Measurements from ENCODE around the gene DOK7.
A peak's percentile ranks its signal among the peaks of the same experiment; 100 is the strongest.

DOK7 gene

GRCh38 chr4:3427706-3428446 is 35.2 kb upstream of the DOK7 start:
- no peak for DNase-seq

- DNase-seq = no peak
Measured at GRCh38 chr4:3429651-3430050, 33.5 kb upstream of the DOK7 start.

- DNase-seq = no peak
Measured at GRCh38 chr4:3430524-3430923, 32.6 kb upstream of the DOK7 start.

GRCh38 chr4:3431446-3431993 is 31.6 kb upstream of the DOK7 start:
- no peak for DNase-seq

- DNase-seq = no peak
Measured at GRCh38 chr4:3432381-3432790, 30.7 kb upstream of the DOK7 start.

GRCh38 chr4:3433138-3433869 is 29.8 kb upstream of the DOK7 start:
- DNase-seq = no peak

- no peak for DNase-seq
Measured at GRCh38 chr4:3434881-3435685, 28.0 kb upstream of the DOK7 start.

GRCh38 chr4:3435686-3435956 is 27.5 kb upstream of the DOK7 start:
- no peak for DNase-seq

GRCh38 chr4:3436048-3436797 is 26.9 kb upstream of the DOK7 start:
- no peak for DNase-seq

- peak; percentile 27 for DNase-seq
Measured at GRCh38 chr4:3436798-3437581, 26.1 kb upstream of the DOK7 start.

GRCh38 chr4:3437582-3437936 is 25.5 kb upstream of the DOK7 start:
- no peak for DNase-seq

- DNase-seq = no peak
Measured at GRCh38 chr4:3437998-3438846, 24.9 kb upstream of the DOK7 start.

- no peak for DNase-seq
Measured at GRCh38 chr4:3438847-3439180, 24.3 kb upstream of the DOK7 start.

- DNase-seq = no peak
Measured at GRCh38 chr4:3439391-3439790, 23.7 kb upstream of the DOK7 start.

GRCh38 chr4:3440011-3440410 is 23.1 kb upstream of the DOK7 start:
- DNase-seq = no peak

GRCh38 chr4:3440979-3441500 is 22.1 kb upstream of the DOK7 start:
- DNase-seq = no peak

- no peak for DNase-seq
Measured at GRCh38 chr4:3441501-3442459, 21.3 kb upstream of the DOK7 start, which contains the start of gene HGFAC. Gene HGFAC, plus strand, starts transcription at chr4:3441968. Its CDS starts 34 bp downstream, at chr4:3442002.

GRCh38 chr4:3442460-3442958 is 20.6 kb upstream of the DOK7 start:
- DNase-seq = no peak

GRCh38 chr4:3442959-3443749 is 20.0 kb upstream of the DOK7 start:
- DNase-seq = peak; percentile 51
